Measurements from ENCODE around the gene PRR15.

Gene PRR15

DNA sequence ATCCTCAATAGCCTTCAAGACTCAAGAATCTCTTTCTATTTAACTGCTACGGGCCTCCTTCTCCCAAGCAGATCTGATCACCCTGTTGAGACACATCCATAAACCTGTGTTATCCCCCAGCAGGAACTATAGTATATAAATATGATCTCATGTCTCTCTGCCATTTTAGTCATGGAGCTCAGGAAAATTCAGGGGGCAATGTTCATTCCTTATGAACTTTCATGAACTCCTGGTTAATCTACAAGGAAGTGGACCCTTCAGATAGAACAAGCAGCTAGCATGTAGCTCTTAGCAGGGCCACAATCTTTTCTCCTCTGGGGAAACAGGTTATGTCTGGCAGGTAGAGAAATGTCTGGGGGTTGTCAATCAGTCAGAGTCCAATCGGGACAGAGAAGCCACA is 8.9 kb downstream of the PRR15 start:
- no peak for DNase-seq

DNA sequence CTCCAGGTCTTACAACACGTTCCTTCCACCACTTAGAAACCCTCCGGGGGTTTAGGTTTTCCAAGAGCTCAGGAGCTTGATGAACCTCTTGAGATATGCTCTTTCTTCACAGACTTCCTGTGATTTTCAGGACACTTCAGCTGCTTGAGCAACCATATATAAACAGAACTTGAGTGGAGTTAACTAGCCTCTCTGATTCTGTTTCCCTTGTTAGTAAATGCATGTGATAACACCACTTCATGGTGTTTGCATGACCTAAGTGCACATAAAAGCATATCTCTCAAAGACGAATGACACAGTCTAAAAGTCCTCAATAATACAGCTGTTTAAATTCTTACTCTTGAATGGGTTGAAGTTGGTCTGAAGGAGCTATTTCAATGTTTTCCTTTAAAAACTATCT is 9.9 kb downstream of the PRR15 start:
- DNase-seq: no peak

DNA sequence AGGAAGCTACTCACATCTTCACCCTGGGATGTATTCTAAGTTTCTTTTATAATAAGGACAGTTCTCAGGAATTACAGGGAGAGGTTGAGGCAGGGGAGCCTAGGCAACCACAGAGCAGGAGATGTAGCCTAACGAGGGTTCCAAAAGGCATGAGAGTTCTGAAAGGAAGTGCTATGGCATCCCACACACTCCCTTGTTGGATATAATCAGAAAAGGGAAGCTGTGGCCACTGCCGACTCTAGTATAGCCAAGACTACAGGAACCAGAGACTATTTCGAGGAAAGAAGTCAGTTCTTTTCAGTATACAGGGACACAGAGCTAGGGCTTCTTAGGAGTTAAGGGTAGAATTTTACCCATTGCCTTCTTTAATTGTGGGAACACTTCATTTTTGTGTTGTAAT is 11.0 kb downstream of the PRR15 start:
- no peak for DNase-seq

DNA sequence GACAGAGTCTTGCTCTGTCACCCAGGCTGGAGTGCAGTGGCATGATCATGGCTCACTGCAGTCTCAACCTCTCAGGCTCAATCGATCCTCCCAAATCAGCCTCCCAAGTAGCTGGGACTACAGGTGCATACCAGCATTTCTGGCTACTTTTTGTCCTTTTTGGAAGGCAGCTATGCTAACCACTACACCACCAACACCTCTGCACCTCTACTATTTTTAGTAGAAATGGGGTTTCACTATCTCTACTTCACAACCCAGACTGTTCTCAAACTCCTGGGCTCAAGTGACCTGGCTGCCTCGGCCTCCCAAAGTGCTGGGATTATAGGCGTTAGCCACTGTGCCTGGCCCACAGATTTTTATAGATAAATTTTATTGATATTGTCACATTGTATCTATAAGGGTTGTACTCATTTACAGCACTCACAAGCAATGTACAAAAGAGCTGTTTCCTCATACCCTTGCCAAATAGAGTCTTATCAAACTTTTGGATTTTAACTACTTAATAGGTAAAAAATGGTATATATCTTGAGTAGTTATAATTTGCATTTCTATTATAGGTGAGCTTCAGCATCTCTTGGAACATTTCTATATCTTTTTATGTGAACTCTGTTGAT is 23.7 kb downstream of the PRR15 start:
- DNase-seq: no peak

DNA sequence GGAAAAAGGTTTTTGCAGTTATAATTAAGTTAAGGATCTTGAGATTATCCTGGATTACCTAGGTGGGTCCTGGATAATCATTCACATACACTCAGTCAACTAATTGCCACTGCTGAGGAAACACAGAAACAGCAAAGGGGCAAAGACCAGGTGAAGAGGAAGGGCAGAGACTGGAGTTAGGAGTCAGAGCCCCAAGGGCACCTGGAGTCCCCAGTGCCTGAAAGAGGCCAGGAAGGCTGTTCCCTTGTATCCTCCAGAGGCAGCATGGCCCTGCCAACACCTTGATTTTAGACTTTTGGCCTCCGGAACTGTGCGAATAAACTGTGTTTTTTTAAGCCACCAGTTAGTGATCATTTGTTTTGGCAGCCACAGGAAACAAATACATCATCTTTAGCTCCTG is 24.6 kb downstream of the PRR15 start:
- DNase-seq: no peak

DNA sequence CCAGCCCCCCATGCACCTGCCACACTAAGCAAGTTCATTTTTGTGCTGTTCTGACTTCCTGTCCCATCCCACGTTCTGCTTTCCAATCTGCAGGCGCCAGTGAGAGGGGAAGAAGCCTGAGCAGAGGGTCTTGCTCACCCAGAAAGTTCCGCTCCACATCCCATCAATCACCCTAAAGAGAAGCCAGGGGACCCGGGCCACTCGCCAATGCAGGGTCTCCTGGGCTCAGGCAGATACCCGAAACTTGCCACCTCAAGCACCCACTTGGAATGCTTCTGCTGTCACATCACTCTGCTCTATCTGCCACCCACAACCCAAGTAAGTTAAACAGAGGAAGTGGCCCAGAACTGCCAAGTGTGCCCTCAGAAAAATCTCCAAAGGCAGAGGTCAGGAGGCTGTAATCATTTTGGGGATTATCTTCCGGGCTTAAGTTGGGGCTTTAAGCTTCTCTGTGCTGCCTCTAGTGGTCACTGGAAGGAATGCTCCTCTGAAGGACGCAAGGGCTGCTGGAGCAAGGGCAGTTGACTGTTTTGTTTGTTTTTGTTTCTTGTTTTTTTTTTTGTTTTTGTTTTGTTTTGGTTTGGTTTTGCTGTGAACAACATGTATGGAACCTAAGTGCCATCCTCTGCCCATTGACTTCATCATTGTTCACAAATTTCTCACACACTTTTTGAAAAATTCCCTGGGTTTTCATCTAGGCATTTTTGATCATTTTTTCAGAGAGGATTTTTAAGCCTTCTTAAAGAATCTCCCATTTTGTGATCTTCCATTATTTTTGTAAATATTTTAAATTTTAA is 25.5 kb downstream of the PRR15 start:
- DNase-seq: peak; percentile 41

- no peak for DNase-seq
Measured at GRCh38 chr7:29592866-29593265, 29.2 kb downstream of the PRR15 start.

DNA sequence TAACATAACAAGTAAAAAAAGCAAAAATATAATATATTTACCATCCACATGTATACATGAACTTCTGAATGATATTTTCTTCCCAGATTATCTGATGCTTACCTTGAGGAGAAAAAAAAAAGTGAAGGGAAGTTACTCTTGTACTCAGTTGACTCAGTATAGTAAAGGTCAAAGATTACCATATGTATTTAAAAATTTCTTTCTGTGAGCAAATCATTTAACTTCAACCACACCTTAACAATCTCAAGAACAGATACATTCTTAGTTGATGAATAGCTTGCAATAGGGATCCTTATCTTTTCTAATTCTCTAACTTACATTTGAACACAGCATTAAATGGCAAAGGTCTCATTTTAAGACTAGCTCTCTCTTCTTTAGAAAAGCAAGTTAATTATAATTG is 29.8 kb downstream of the PRR15 start:
- peak; percentile 43 for DNase-seq

- peak; percentile 96 for DNase-seq
Measured at GRCh38 chr7:29596593-29597178, 33.1 kb downstream of the PRR15 start.

DNA sequence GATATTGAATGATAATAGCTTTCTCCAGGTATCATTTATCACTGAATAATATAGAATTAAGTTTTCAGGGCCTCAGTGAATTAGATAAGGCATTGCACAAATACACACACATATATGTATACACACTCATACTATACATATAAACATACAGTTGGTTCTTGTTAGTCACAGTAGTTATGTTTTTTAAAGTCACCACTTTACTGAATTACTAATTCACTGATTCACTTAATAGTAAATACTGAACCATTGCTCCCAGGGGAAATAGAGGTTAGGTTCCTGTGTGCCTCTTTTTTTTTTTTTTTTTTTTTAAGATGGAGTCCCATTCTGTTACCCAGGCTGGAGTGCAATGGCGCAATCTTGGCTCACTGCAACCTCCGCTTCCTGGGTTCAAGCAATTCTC is 33.6 kb downstream of the PRR15 start:
- no peak for DNase-seq

- DNase-seq: no peak
Measured at GRCh38 chr7:29598137-29598536, 34.5 kb downstream of the PRR15 start.

GRCh38 chr7:29598613-29599012 is 35.0 kb downstream of the PRR15 start:
- DNase-seq: no peak

DNA sequence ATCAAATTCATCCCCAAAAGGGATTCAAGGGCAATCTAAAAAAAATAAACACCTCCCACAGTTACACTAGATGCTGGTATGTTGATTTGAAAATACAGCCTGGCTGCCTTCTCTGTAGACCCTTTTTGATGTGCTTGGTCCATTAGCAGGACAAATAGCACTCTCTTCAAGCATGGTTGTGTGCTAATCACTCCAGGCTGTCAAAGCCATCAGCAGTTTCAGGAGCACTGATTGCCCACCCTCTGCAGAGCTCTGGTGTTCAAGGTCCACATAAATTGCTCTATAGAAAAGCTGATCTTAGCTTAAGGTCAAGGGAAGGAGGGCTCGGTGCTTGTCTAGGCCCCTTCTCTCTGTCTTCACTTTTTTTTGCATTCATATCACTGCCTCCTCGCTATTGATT is 35.4 kb downstream of the PRR15 start:
- DNase-seq: no peak

GRCh38 chr7:29600661-29601060 is 37.0 kb downstream of the PRR15 start:
- no peak for DNase-seq

GRCh38 chr7:29604052-29604451 is 40.4 kb downstream of the PRR15 start:
- DNase-seq: no peak

DNA sequence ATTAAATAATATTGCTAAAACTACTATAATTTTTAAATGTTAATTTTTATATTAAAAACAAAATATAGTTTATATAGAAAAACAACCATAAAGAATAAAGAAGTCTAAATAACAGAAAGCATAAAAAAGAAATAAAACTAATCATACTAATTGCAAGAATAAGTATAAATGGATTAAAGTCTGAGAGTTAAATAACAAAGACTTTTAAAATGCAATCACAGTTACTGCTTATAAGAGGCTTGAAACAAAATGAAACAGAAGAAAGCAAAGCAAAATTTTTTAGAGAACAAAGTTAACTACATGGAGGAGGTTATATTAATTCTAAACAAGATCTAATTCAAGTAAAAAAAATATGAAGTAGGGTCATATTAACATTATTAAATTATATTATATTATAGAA is 41.1 kb downstream of the PRR15 start:
- DNase-seq: no peak

DNA sequence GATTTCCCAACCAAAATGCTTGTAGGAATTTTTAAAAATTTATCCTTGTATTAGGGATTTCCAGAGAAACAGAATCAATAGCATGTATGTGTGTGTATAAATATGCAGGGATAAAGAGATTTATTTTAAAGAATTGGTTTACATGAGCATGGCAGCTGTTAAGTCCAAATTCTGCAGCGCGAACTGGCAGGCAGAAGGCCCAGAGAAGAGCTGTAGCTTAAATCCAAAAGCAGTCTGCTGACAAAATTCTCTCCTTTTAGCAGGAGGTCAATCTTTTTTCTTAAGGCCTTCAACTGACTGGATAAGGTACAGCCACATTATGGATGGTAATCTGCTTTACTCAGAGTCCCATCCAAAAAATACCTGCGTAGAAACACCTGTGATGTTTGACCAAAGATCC is 42.0 kb downstream of the PRR15 start:
- DNase-seq: no peak

DNA sequence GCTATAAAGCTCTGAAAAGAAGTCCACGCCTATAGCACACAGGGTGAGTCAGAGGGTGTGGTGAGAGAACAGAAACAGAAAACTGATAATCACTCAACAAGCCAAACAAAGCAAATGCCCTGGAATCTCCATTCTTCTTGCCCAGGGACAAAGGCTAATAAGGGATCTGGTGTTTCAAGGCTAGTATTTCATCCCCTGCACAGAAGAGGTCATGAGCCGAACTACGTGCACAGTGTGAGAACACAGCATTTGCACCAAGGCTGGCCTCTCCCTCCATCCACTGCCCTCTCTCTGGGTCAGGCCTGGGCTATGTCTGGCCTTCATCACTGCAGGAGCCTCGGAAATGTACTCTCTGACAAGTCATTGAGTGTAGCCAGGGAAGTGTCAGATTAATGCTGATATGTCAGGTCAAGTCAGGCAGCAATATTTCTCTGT is 42.7 kb downstream of the PRR15 start:
- DNase-seq: peak; percentile 81

GRCh38 chr7:29606830-29607229 is 43.2 kb downstream of the PRR15 start:
- DNase-seq: no peak

- DNase-seq: no peak
Measured at GRCh38 chr7:29607259-29607658, 43.6 kb downstream of the PRR15 start.

DNA sequence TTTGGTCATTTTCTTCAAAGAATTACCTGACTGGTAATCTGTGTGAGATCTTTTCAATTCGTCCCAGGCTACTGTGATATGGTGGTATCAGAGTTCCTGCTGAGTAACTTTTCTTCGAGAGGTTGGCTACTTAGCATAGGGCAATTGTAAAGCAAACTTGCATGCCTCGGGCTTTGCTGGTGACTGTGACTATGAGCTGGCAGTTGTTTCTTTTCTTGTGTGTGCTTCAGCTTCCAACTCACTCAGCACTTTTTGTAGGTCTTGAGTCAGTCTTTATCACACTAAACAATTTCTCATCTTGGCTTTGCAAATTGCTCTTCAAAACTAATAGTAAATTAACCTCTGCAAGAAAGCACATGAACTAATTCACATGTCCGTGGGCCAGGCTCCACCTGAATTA is 44.3 kb downstream of the PRR15 start:
- DNase-seq: peak; percentile 59

DNA sequence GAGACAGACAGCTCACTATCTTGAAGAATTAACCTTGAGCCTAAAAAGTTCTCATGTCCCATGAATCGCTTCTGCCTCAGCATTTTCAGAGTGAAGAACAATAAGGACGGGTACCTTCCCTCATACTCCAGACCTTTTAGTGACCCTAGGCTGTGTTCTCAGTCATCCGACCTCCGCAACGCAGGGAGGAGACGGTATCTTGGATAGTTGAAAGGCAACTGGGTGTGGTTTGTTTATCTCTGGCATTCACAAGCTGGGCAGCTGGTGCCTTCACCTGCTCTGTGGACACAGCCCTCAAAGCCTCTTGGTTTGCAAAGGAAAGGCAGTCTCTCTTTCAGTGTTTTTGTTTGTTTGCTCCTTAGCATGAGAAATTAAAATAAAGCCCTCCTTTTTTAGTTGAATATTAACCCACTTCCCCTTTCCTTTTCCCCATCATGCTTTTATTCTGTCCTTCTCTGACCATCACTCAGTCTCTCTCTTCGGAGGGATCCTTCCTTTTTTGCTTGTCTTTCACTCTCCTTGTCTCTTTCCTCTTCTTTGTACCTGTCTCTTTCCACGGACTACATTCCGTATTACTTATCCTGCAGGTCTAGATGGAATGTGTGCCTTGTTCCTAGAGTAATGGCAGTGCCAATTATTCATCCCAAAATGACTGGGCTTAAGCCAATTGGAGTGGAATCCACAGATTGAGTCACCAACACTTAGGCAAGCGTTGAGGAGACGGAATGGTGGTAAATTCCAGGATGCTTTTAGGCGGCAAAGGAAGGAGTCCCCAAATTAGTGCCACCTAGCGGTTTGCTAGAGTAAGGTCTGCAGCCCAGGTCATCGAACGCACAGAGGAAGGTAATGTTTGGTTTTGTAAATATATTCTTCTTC is 45.8 kb downstream of the PRR15 start:
- peak; percentile 85 for DNase-seq

- DNase-seq: peak; percentile 24
Measured at GRCh38 chr7:29610086-29610485, 46.5 kb downstream of the PRR15 start.

Measured in NCI-H226 (cell line).